B cell (primary cell): ENCODE results near the gene TIMM44.

Source experiments
- CTCF ChIP-seq: fragments of 200-600 bp; IDR thresholded peaks from one replicate; pipeline ENCODE4 v1.8.0; 2022; ENCODE audit warnings: antibody characterized with exemption, mild to moderate bottlenecking
- EZH2 ChIP-seq: IDR thresholded peaks from 2 replicates; pipeline ENCODE4 v1.6.1; 2012; ENCODE audit warnings: borderline replicate concordance, low read depth, mild to moderate bottlenecking, moderate library complexity, low read length; ENCODE audit not compliant: insufficient read depth, poor library complexity, severe bottlenecking

- no peak for TF ChIP-seq CTCF
- no peak for TF ChIP-seq EZH2
Measured at GRCh38 chr19:7900401-7900870, 43.0 kb downstream of the TIMM44 start.
